GM23248 (cell line): ENCODE results near the gene FAM187B.

Experiments used
- EZH2 ChIP-seq: fragments of 200-600 bp; sonication (generic); IDR thresholded peaks from 2 replicates; pipeline ENCODE4 v1.6.1; 2018; ENCODE audit warnings: antibody characterized with exemption, mild to moderate bottlenecking; ENCODE audit not compliant: insufficient read depth, poor library complexity, severe bottlenecking
- EZH2phosphoT487 ChIP-seq: fragments of 200-600 bp; sonication (generic); IDR thresholded peaks from 2 replicates; pipeline ENCODE4 v1.6.1; 2018; ENCODE audit warnings: antibody characterized with exemption, moderate library complexity, mild to moderate bottlenecking, low read depth; ENCODE audit not compliant: insufficient read depth

- TF ChIP-seq EZH2 (no peak), EZH2phosphoT487 (no peak)
Measured at GRCh38 chr19:35256566-35256965, 28.0 kb upstream of the FAM187B start.
